Activated CD8-positive, alpha-beta memory T cell treated with anti-CD3 and anti-CD28 coated beads, Interleukin-2, amount 50 U/mL, for 48 hours (primary cell): ENCODE results near the gene AVPR2.

Source experiments
- DNase-seq: peaks from one replicate; pipeline ENCODE4 v3.0.0-alpha.2; 2020

Gene AVPR2

DNA sequence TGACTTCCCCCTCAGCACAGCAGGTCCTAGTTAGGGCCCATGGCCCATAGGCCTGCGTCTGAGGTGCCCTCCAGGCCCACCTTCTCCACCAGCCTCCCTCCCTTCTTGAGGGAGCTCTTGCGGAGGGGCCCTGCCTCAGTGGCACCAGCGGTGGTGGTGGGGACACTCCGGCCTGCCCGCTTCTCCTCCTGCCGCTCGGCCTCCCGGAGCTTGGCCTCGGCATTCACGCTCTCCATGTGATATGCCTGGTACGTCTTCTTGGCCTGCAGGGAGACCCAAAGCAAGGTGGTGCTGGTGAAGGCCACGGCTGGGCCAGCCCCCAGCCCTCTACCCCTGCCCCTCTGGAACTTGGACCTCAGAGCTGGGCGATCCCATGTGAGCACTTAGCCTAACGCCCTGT lies 16.1 kb downstream of the AVPR2 start:
- DNase-seq, result no peak

- DNase-seq, result no peak
Observed at GRCh38 chrX:153921070-153921469, 16.6 kb downstream of the AVPR2 start.

- no peak for DNase-seq
Observed at GRCh38 chrX:153921511-153922446, 17.3 kb downstream of the AVPR2 start.

GRCh38 chrX:153922932-153923857 lies 18.7 kb downstream of the AVPR2 start:
- DNase-seq, result no peak

DNA sequence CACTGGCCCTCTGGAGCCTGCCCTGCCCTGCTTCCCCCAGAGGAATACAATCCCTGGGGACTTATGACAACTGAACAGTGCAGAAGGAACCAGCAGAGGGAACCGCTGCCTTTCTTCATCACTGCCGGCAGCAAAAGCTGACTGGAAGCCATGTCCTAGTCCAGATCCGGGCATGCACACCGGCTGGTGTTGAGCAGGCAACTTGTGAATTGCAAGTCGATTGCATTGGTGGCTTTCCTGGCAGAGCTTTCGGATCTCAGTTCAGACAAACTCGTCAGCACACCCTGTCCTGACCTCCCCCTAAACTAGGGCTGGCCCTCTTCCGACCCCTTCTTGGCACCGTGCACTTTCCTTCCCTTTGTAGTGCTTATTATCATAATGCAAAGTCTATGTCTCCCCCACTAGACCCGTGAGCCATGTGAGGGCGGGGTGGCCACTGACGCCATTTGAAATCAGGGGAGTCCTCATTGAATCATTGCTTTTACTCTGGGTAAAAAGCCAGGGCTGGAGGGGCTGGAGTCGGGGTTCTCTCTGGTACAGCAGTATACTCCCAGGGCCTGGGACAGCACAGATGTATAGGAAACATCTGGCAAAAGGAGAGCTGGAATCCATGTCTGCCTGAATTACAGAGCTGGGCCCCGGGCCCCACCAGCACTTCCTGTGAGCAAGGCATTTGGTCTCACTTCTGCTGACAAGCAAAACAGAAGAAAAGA lies 19.8 kb downstream of the AVPR2 start:
- DNase-seq, result peak; percentile 60

GRCh38 chrX:153925387-153925738 lies 20.9 kb downstream of the AVPR2 start:
- DNase-seq, result no peak

DNA sequence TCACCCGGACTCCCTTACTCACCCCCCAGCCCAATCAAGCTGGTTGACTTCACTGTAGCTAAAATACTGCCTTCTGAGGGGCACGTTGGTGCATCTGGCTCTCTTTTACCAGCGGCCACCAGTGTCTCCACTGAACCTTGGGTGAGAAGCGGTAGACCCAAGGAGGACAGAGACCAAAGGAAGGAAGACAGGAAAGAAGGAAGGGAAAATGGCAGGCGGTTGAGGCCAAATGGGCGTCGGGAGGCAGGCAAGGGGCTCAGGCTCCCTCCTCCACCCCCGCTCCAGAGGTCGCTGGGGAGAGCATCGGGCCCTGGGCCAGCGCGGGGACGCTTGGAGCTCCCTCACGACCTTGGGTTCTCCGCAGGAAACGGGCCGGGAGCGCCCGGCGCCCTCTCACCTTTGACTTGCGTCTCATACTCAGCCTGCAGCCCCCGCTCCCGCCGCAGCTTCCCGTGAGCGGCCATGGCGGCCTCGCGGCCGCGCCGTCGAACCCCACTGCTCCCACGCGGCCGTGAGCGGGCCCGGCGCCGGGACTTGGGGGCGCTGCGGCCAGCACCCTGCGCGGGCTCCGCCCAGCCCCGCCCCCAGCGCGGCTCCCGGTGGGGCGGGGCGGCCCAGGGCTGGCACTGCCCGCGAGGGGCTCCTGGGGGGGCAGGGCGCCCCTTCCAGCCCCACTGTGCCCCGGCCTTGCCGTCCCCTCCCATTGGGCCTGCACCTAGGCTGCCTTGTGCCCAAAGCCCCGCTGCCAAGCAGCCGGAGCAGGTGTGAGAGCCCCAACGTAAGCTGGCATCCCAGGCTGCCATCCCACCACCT lies 21.5 kb downstream of the AVPR2 start, which contains the start of gene ARHGAP4:
TSS of gene ARHGAP4 (minus strand) at position 526 of the 813 bp plus-strand sequence. CDS start at position 464, 62 bp downstream.
- DNase-seq, result peak; percentile 80

DNA sequence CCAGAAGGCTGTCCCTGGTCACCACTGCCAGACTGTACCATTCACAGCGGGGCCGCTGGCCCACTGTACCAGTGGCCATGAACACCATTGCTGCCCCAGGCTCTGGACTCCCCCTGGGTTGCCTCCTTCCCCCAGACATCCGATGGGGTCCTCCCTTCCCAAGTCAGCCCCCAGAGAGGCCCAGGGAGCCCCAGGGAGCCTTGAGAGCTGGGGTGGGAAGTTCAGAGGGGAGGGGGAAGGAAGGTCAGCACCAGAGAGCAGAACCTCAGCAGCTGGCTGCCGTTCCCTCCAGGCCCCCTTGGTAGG lies 22.0 kb downstream of the AVPR2 start:
- DNase-seq, result no peak

- DNase-seq, result peak; percentile 77
Observed at GRCh38 chrX:153926858-153927671, 22.6 kb downstream of the AVPR2 start.

DNA sequence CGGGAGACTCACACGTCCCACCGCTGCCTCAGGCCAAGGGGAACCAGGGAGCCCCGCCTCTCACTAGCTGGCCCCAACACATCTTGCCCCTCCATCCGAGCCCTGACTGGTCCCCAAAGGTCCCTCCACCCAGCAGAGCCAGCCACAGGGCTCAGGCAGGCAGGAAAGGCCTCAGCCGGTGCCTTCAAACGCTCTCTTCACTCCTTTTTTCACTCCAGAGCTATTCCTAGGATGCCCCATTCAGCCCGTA lies 23.1 kb downstream of the AVPR2 start:
- DNase-seq, result no peak

GRCh38 chrX:153927922-153928760 lies 23.7 kb downstream of the AVPR2 start:
- peak; percentile 91 for DNase-seq

GRCh38 chrX:153928846-153929245 lies 24.4 kb downstream of the AVPR2 start:
- DNase-seq, result no peak

- no peak for DNase-seq
Observed at GRCh38 chrX:153929576-153929975, 25.1 kb downstream of the AVPR2 start.

DNA sequence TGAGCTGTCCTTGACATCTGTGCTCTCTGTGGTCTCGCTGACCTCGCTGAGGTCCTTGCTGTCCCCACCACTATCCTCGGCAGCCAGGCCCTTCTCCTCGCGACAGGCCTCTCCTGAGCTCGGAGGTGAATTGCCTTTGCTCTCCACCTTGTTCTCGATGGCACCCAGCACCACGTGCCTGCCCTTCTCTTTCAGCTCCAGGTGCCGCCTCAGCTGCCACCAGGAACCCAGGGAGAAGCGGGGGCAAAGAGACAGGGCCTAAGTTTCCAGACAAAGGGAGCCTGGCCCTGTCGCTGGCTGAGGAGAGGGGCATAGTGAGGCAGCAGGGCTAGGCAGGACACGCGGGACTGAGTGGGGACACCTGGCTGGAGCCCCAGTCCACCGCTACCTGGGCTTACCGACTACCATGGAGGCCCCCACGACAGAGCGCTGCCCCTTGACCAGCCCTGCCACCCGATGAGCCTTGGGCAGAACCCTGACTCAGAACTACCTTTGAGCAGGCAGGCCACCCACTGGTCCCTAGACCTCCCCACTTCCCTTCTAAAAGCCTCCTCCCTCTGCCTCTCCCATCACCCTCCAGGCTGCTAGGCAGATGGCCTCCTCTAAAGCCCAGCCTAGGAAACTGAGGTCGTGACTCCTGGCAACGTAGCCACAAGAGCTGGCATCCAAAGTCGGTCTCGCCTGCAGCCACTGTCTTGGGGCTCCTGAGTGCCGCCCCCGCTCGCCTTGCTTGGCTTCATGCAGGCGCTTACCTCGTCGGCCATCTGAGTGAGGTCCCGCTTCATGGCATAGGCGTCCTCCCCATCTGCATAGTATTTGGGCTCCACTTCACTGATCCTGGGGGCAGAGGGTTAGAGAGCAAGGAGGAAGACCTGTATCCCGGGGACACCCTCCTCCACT lies 25.8 kb downstream of the AVPR2 start:
- DNase-seq, result no peak

DNA sequence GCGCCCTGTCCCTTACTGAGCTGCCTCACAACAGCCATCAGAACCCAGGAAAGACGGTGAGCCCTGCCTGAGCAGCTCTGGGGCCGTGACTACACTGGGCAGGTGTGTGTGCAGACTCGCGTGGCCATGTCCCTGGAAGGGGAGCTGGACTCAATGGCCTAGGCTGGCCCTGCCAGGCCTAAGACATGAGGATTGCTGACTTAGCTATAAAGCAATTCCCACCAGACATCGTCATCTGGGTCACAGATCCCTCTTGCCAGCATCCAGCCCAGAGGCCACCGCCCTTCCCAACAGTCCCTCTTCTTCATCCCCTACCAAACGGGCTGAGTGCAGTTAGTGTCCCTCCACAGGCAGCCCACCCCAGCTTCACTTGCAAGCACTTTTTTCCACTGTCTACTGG lies 26.7 kb downstream of the AVPR2 start:
- DNase-seq, result no peak

DNA sequence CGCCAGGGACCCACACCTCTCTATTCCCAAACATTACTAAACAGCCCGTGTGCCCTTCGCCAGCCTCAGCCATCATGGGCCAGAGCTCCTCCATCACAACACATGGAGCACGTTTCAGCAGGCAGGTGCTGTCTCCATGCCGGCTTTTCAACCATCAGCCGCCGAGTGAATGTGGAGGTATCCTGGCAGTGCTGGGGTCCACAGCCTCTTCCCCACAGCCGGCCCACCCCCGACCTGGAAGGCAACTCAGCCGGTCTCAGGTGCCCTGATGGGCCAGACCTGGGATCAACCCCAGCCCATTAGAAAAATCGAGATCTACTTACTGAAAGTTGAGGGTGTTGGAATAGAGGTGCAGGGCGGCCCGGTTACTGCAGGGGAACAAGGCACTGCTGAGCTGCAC lies 27.3 kb downstream of the AVPR2 start:
- DNase-seq, result no peak

DNA sequence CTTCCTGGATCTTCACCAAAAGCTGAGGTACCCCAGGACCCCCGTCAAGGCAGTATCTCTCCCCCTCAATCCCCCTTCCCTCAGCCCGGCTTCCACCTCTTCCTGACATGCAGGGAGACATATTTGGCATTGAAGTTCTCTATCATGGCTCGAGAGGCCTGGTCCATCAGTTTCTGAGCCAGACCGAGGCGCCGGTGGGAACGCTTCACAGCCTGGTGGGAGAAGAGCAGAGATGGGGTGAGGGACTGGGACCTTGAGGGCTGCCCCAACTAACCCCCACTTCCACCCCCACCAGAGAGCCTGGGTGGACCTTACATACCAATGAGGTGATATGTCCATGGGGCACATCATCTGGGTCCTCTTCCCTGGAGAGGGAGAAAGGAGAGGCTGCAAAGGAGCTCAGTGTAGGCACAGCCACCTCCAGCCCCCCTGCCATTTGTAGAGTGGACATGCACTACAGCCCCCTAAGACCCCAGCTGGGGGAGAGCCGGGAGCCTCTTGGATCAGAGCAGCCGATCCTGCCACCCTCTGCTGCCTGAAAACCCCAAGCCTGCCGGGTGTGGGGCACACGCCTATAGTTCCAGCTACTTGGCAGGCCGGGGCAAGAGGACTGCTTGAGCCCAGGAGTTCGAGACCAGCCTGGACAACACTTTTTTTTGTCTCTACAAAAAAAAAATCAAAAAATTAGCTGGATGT lies 27.9 kb downstream of the AVPR2 start:
- no peak for DNase-seq

- DNase-seq, result no peak
Observed at GRCh38 chrX:153933748-153934147, 29.3 kb downstream of the AVPR2 start.

- DNase-seq, result no peak
Observed at GRCh38 chrX:153934148-153934761, 29.8 kb downstream of the AVPR2 start.
